Bladder microvascular endothelial cell (primary cell): Measurements from ENCODE around the gene TRPC1. TPM values are rescaled to one million over a fixed set of nuclear protein-coding genes. Genes with fewer than 3 reads are reported as not detected.

Experiments
- total RNA-seq: library from RNA; depleted of rRNA; stranded (reverse); fragments of >200 nt; gene quantifications from 2 replicates; pipeline ENCODE4 v1.2.3, GENCODE V29; 2014

TRPC1 gene
- total RNA-seq = 4.2 and 10.8 TPM in 2 replicates

GRCh38 chr3:142723968-142724681, at the start of gene TRPC1:
TSS of gene TRPC1 (plus strand) at chr3:142724034. CDS start at chr3:142724560, 526 bp downstream.

Other genes starting within 250 kb of the TRPC1 start
- gene ATR, start 145.3 kb upstream of the TRPC1 start, total RNA-seq = 14.2 and 35.6 TPM in 2 replicates
- gene PLS1, start 127.6 kb upstream of the TRPC1 start, total RNA-seq = 0.16 and 1.8 TPM in 2 replicates
- gene PCOLCE2, start 165.0 kb downstream of the TRPC1 start, total RNA-seq = 0.49 and 0.50 TPM in 2 replicates
- not detected in 2 replicates for gene PAQR9, start 239.6 kb downstream of the TRPC1 start, total RNA-seq